GM19351 (cell line): ENCODE data around the gene OPCML.

Experiments
- ATAC-seq: cut with Tn5 transposase; IDR thresholded peaks from one replicate; pipeline ENCODE4 v1.9.1; 2021; ENCODE audit warnings: mild to moderate bottlenecking, moderate library complexity; ENCODE audit not compliant: unreplicated experiment

The OPCML gene

DNA sequence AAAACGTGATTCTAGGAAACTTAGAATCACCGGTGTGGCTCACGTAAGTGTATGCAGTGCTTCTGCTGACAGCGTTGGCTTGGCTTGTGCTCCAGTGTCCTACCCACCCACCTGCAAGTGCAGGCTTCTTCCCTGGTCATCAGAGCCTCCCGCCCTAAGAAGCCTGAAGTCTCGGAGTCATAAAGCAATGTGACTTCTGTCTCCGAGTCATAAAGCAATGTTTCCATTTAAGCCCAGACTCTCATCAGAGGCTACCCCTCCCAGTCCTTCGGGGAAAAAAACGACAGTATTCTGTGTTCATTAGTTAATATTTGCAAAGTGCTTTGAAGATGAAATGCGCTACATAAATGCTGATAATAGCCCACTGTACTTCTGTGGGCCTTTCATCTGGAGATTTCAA lies 293.8 kb downstream of the OPCML start:
- no peak for ATAC-seq

DNA sequence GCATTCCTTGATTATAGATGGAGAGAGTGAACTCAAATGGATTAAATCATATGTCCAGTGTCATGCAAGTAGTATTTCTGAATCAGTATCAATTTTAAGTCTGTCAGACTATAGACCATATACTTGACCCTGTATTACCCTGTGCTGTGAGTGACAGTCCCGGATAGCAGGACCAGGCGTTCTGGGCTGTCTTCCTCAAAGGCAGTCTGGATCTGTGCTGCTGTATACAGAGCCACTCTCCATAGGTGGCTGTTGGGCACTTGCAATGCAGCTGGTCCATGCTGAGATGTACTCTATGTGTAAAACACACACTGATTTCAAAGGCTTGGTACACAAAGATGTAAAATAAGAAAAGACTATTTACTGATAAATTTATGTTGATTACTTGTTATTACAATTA lies 294.3 kb downstream of the OPCML start:
- no peak for ATAC-seq

DNA sequence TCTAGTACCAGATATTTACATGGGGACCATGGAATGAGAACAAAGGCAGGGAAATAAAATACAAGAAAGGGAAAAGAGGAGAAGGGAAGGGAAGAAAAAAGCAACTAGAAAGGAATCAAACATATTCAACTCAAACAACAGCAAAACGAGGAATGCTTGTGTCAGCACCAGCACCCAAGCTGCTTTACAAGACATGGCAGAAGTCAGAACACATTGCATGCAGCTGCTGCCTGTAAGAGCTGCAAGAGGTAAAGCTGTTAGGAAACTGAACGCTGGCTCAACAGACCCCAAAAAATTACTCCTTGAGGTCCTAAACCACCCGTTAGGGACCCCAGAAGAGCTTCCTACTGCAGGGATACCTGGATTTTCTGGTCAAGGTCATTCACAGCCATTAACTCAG lies 296.9 kb downstream of the OPCML start:
- ATAC-seq, result no peak

DNA sequence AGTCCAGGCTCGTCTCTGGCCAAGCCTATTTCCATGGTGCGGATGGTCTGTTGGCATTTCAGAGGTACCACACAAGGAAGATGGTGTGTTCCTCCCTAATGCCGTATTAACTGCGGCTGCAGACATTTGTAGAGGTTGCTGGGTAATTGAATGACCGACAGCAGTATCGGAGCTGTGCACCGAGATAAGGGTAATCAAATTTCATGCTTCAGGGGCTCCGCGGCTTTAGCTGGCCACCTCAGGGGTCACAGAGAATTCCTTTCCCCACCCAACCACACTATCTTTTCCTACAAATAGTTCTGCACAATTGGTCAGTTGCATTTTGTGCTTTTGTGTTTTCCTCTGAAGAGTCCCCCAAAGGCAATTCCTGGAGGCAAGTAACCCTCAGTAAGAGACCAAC lies 297.4 kb downstream of the OPCML start:
- ATAC-seq, result no peak

DNA sequence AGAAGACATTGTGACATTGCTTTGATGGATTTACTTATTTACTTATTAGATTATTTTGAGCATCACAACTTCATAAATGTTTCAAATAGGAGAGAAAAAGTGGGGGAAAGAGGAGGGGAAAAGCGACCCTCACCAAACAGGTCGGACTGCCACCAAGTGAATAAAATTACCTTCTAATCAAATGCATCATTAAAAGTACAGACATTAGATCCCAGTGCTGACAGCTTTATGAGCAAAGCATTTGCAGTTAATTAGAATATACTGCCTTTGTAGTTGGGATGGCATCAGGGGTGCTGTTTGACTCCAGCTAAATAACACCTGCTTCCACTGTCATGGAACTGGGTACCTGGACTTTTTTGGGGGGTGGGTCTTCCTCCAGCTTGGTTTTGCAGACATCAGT lies 299.6 kb downstream of the OPCML start:
- ATAC-seq, result no peak

DNA sequence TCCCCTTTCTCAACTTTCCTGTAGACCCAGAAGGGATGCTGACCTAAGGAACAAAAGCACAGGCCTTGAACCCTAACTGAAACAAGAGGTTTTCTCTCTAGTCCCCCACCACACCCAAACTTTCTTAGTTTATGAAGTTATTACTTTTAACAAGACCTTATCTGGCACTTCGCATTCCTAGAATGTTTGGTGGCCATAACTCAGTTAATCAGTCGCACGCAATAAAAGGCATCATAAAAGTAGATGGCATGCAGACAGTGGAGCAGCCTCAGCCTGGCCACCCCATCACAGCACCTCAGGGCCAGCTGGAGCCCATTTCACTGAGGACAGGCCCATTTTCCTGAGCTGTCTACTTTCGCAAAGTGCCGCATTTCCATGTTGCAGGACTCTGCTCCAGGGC lies 301.9 kb downstream of the OPCML start:
- ATAC-seq, result no peak

DNA sequence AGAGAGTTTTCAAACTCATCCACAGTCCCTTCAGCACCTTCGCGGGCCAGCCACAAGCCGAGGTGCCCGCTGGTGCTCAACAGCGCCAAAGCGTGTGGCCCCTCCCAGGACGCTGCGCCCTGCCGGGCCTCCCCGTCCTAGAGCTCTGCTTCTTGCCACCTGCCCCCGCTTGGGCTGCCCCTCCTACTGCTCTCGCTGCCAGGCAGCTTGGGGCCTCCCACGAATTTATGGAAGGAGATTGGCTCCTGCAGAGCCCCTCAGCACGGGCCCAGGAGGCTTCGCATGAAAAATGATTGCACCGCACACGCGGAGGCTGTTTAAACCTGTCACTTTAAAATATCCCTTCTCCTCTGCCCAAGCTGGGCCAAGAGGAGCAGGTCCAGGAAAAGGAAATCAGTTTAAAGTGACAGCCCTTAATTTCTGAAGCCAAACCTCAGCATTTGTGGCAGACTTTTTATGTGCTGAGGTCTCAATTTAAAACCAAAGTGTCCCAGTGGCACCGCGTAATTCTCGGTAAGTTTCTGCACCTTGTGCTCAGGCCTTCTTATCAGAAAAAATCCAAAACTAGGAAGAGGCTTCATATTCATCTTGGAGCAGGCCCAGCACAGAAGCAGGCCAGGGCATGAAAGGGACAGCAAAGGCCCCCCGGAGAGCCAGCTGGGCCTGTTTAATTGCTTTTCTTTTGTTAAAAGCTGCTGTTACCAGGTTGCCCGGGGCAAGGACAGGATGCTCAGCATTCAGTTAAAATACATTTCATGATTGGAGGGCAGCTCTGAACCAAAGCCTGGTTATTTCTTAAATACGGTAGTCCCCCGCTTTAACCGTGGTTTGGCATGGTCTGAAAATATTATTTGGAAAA lies 303.6 kb downstream of the OPCML start:
- no peak for ATAC-seq

DNA sequence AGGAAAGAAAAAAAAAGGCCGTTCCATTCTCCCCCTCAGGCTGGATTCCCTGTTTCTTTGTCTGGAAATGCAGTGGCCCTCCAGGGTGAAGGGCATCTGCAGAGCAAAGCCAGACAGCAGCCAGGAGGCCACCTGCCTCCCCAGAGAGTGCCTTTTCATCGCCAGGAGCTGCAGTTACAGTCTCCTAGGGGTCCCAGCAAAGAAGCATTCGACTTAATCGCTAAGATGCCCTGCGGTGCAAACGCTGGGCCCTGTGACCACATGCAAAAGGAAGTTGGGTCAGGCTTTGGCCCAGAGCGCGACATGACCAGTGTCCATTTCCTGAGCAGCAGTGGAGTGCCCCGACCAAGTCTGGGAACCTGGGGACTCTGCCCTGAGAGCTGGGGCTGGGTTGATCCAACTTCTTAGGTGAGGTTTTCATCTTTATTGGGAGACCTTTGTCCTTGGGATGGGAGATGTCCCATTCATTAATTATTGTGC lies 304.6 kb downstream of the OPCML start:
- no peak for ATAC-seq

DNA sequence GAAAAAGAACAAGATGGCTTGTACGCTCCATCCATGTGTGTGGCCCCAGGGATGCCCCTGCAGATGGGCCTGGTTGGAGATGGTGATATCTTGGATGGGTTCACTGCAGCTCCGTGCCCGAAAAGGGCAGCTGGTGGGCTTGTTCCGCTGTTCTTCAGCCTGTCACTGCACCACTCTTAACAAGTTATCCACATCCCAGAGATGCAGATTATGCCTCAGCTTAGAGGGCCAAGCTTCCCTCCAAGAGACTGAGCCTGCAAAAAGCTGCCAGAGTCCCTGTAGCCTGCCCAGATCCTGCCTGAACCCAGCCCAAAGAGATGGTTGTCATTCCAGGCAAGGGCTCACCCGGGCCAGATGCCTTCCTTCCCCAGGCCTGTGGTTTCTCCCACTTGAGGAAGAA lies 308.0 kb downstream of the OPCML start:
- ATAC-seq, result no peak

DNA sequence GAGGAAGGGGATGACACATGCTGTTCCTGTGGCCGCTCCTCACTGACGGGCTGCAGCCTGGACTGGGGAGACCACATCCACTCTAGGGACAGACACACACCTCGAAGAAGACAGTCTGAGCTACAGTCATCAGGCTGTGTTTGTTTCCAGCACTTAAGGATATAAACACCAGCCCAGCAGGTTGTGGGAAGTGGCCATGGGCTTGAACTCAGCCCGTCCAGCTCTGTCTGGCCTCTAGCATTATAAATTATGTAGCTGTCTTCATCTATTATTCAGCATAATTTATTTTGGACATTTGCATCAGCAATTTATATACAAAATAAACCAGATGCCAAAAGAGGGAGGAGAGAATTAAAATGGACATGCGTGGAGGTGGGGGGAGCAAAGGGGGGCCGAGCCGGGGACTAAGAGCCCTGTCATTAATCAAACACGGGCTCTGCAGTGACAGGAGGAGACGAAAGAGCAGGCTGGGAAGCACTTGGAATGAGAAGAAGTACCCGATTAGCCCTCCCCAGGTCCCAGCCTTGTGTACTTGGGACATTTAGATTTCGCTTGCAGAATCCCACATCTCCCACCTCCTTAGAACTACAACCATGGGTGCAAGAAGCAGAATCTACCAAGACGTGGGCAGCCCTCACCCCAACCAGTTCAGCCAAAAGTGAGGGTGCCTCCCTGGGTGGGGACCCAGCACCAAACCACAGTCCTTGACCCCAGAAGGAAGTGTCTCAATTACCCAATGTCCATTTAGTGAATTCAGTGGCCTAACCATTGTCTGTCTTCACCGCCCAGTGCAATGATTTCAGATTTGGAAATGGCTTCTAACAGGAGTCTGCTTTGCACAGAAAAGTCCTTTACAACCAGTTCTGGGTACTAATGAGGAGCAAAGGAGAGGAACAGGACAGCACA lies 309.6 kb downstream of the OPCML start:
- ATAC-seq, result no peak

DNA sequence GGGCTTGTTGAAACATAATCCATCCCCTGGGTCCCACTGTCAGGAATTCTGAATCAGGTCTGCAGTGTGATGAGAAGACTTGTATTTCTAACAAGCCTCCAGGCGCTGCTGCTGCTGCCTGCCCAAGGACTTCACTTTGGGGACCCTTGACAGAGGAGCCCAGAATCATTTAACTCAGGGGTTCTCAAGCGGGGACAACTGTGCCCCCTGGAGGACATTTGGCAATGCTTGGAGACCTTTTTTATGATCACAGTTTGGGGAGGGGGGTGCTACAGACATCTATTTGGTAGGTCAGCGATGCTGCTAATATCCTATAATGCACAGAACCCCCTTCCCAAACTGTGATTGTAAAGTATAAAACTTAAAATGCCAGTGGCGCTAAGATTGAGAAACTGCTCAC lies 312.8 kb downstream of the OPCML start:
- ATAC-seq, result no peak

DNA sequence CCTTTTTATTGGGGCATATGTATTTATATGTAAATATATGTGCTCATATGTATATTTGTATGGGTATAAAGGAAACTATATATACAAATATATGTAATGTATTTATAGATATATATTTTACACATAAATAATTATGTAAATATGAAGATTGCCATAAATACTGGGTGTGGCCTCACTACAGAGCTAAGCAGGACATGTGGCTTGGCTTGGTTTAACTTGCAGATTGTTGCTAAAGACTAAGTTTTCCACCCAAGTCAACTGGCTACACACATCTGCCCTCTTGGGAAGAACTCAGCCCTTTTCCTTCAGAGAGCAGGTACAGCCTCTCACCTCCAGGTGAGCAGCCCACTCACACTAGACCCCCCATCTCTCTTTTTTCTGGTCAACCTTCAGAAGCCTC lies 315.5 kb downstream of the OPCML start:
- ATAC-seq, result no peak

DNA sequence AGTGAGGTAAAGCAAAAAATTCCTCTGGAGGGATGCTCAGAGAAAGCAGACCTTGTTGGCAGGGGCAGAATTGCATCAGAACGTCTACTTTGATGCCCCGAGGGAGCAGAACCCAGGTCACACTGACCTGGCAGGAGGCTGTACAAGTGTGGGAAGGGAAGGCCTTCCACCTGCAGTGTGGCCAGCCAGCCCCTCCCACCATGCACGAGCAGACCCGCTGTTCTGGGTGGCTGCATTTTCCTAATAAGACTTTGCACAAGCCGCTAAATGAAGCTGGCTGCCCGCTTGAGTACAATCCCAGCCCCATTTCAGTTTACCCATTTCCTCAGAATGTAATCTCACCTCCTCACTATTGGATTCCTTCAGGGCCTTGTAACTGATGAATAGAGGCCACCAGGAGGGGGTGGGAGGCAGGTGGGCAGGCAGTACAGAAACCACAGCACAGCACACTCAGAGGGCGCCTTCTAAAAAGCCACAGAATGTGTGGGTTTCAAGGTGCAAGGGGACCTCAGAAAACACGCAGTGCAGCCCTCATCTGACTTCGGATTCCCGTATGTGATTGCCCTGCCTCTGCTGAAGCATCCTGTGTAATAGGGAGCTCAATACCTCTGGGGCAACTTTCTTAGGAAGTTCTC lies 316.6 kb downstream of the OPCML start:
- ATAC-seq, result no peak

DNA sequence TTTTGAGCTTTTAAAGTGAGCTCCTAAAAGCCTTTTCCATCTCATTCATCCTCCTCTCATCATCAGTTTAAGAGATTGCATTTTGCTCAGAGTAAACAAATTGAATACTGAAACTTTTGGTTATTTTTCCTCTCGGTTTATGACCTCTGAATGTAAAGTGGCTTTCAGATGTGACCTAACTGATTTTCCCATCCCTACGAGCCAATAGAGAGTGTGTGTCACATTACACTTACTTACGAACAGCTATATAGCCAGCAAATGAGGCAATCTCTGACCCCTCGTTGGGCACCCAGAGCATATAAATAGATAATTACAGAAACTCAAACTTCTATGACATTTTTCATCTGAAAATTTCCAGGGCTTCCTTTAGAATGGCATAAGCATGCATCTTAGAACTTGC lies 317.7 kb downstream of the OPCML start:
- no peak for ATAC-seq

DNA sequence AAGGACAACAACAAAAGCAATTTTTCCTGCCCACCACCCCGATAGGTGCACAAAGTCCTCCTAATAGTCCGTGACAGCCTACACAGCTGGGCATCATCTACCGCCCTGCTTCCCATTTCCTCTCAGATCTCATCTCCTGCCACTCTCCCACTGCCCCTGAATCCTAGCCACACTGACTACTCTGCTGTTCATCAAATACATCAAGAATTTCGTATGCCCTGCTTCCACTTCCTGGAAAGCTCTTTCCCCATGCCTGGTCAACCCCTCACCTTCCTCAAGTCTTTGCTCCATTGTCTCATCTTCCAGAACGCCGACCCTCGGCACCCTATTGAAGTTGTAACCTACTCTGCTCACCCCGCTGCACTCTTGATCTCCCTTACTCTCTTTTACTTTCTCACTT lies 320.1 kb downstream of the OPCML start:
- no peak for ATAC-seq

DNA sequence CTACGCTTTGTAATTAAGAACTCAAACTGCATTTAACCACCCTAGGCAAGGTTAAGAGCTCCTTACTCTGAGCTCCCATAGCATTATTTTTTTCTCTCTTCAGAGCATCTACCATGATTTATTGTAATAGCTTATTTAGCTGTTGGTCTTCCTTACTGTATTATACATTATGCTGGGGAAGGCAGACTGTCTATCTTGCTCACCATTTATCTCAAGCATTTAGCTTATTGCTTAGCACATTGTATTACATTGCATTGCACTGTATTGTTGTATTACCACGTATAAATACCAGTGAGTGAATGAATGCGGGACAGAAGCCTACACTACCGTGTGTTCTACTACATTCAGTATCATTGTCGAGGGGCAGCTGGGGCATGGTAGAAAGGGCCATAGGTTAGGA lies 324.3 kb downstream of the OPCML start:
- ATAC-seq, result no peak

DNA sequence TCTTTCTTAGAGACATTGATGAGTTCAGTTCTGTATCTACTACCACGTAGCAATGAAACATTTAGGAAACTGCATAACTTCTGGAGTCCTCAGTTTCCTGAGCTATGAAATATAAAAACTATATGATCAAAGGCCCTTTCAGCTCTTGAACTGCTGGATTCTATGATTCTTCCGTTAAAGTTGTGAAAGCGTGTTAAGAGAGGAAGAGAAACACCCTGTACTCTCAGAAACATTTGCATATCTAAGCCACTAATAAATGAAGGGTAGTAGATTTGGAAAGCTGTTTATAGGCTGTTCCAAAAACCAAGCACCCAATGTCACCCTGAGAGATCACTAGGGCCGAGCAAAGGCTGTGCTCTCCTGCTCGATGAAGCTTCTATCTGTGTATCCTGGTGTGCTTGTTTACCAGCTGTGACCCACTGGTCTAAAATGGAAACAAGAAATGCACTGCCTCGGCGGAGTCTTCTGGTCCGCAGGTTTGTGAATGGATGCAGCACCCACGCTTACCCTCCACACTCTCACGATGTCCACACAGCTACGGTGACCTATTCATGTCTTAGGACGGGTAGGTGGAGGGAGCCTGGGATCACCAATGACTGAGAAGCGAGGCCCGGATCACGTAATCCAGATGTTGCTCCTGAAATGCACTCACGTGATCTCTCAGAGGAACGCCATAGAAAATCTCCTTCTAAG lies 325.8 kb downstream of the OPCML start:
- ATAC-seq, result no peak

DNA sequence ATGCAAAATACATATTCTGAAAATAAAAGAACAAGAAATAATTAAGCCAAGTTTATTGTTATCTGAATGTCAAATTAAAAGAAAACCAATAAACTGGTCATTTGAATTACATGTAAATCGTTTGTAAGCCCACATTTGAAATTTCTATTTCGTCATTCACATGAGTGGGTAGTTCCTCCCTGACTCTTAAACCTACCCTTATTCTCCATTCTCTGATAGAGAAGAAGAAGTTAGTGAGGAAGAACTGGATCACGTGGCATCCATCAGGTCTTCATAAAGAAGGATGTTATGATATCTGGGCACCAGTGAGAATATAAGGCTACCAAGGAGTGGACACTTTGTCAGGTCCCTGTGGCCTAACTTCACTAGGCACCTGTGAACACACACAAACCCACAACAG lies 328.1 kb downstream of the OPCML start:
- no peak for ATAC-seq

DNA sequence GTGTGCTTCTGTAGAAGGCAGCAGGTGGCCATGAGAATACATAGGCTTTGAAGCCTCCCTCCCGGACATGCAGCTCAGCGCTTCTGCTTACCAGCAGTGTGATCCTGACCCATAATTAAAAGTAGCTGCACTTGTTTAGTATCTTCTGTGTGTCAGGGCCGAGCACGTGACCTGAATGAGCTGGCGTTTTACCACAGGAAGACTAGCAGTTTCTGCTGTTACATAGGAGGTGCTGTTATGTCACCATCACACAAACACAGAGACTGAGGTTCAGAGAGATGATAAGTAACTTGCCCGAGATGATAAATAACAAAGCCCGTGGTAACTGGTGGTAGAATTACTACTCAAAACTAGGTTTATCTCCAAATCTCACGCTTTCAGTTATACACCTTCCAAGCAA lies 329.5 kb downstream of the OPCML start:
- no peak for ATAC-seq

DNA sequence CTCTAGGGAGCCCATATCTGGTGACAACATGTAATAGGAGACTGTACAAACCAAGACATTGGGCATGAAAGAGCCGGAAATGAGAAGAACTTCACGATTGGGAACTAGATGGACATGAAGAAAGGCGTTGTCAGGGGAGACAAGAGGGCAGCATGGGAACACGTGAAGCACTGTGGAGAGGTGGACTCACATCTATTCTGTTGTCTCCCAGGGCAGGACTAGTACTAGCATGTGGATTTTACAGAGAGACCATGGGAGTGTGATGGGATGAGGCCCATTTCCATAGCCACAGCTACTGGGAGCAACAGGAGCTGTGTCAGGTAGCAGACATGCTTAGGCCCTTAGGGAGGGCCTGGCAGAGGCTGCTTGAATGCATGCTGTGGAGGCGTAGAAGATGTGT lies 333.9 kb downstream of the OPCML start:
- ATAC-seq, result no peak

DNA sequence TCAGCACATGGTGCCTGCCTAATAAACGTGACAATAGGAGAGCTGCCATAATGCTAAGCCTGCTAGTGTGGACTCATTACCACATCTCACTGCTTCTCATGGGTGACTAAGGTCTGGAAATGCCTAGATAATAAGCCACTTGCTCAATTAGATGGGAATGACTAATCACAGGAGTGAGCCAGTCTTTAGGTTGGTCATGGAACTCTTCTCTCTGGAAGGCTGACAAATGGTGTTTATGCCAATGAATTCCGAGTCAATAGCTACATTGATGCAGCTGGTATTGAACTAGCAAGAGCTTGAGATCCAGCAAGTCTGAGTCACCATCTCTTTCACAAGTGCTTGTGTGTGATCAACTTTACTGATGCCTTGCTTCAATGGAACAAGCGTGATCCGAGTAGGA lies 334.9 kb downstream of the OPCML start:
- no peak for ATAC-seq
